GM18867 (cell line): ENCODE data around the gene CD74.

Experiments used
- ATAC-seq: cut with Tn5 transposase; IDR thresholded peaks from one replicate; pipeline ENCODE4 v1.9.1; 2021; ENCODE audit warnings: mild to moderate bottlenecking, moderate library complexity; ENCODE audit not compliant: unreplicated experiment

The CD74 gene

DNA sequence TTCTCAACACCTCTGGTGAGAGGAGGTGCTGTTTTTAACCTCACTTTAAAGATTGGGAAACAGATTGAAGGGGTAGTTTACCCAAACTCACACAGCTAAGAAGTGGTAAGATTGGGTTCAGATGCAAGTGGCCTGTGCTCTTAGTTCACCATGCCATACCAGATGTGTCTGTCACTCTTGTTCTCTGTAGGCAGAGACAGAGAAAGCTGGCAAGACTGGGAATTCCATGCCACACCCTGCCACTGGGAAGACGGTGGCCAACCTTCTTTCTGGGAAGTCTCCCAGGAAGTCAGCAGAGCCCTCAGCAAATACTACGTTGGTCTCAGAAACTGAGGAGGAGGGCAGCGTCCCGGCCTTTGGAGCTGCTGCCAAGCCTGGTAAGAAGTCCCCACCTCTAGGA lies 44.2 kb downstream of the CD74 start:
- ATAC-seq, result no peak

DNA sequence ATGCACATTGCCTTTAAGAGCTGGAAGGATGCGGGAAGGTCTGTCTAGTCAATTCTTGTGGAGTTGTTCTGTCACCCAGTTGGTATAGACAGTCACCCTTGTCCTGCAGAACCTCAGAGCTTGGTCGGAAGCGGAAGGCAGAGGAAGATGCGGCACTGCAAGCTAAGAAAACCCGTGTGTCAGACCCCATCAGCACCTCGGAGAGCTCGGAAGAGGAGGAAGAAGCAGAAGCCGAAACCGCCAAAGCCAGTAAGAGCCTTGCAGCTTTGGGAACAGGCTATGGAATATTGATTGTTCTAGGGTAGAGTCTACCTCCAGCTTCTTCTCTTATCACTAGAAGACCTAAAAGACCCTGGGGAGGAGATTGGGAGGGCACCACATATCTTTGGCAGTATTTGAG lies 48.7 kb downstream of the CD74 start:
- no peak for ATAC-seq

DNA sequence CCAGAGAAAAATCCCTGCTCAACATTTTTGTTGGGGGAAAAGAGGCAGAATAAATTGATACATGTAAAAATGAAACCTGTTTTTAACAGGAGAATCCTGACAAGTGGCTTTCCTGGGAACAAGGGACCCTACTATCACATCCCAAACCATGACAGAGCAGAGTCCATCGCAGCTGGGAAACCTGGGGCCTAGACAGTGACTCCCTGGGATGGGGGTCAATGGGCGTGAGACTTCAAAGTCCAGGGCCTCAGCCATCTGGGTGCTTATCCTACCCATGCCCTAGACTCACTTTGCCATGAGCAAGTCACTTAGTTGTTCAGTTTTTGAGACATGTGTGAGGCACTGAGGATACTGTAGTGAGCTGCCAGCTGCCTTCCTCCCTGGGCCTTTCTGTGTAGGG lies 49.5 kb downstream of the CD74 start:
- no peak for ATAC-seq

DNA sequence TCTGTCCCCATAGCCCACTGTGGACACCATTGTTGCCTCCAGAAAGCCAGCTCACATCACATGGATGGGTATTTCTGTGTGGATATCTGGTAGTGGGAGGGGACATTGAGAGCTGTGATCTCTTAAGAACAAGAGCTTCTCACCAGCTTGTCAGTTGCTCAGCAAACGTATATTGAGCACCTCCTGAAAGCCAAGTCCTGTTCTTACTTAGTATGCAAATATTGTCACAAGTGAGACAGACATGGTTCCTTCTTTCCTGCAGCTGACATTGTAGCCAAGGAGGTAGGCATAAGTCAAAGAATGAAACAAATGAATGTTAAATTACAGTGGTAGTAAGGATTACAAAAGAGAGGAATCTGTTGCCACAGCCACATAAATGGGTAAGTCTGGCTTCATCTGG lies 51.4 kb downstream of the CD74 start:
- peak; percentile 40 for ATAC-seq

DNA sequence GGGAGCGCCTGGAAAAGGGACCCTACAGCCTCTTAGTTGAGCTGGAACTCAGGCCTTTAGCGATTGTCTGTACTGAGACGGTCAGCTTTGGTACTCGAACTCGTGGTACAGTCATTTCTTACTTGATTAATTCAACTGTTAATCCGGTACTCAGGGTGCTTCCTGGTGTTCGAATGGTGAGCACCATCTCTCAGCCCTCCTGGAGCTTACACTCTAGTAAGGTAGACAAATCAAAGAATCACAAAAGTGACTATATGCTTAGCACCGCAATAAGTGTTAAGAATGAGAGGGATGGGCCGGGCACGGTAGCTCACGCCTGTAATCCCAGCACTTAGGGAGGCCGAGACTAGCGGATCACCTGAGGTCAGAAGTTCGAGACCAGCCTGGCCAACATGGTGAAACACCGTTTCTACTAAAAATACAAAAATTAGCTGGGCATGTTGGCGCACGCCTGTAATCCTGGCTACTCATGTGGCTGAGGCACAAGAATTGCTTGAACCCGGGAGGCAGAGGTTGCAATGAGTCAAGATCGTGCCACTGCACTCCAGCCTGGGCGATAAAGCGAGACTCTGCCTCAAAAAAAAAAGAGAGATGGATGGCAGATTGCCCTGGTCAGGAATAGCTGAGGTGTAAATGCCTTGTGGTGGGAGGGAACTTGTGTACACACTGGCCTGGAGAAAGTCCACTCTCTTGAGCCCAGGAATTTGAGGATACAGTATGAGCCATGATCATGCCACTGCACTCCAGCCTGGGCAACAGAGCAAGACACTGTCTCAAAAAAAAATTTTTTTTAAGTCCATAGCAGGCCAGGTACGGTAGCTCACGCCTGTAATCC lies 54.2 kb downstream of the CD74 start:
- peak; percentile 1 for ATAC-seq

DNA sequence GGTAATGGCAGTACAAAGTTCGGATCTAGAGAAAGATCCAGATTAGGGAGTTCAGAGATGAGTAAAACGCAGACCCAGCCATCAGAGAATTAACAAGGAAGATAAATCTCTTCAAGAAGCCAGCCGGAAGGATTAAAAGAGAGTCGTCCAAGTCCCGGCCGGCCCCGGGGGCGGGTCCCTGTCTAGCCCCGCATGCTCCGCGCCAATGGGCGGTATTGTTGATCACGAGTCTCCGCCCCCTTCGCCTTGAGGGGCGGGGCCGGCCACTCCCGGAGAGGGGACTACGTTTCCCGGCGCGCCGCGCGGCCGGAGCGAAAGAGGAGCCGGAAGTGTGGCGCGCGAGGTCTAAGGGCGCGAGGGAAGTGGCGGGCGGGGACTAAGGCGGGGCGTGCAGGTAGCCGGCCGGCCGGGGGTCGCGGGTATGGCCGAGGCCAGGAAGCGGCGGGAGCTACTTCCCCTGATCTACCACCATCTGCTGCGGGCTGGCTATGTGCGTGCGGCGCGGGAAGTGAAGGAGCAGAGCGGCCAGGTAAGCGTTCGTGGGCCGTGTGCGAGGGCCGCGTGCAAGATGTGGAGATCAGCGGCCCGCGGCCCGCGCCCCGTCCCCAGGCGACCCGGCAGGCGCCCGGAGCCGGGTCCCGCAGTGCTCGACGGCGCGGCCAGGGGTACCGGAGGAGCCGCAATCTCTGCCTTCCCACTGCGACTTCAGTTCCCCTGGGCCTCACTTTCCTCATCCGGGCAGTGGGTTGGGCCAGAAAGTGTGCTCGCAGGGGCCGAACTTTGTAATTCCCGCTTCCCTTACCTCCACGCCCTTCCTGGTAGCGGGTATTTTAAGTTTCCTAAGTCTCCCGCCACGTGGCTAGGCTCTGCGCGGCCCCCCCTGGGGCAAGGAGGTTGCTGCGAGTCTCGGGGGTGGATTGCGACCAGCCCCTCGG lies 55.1 kb downstream of the CD74 start, which contains the start of gene TCOF1:
TCOF1 (plus strand) TSS at position 372 of the 935 bp plus-strand sequence; CDS start at position 422, 50 bp downstream.
- ATAC-seq, result peak; percentile 90

DNA sequence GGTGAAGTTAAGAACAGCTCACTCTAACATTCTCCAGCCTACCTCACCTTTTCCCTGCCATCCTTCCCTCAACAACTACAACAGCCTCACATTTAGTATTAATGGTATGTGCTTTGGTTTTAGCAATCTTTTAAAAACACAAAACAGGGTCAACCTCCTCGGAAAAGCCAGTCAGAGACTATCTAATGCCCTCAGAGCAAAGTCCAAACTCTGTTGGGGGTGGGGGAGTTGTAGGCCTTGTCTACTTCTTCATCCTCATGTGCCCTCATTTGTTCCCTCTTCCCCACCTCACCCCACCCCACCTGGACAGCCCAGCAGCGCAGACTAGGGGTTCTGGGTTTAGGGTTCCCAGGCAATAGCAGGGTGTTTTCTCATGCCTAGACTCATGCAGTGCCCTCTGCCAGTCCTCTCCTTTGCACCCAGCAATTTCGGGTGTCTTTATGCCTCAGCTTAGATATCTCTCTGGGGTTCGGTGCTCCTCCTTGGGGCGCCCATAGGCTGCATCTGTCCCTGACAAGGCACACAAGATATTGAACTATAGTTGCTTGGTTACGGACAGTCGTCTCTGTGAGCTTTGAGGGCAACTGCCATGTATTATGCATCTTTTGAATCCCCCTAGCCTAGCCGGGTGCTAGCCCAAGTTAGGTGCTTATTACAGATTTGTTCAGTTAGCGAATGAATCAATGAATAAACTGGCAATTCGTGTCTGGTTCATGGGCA lies 56.0 kb downstream of the CD74 start:
- ATAC-seq, result no peak

DNA sequence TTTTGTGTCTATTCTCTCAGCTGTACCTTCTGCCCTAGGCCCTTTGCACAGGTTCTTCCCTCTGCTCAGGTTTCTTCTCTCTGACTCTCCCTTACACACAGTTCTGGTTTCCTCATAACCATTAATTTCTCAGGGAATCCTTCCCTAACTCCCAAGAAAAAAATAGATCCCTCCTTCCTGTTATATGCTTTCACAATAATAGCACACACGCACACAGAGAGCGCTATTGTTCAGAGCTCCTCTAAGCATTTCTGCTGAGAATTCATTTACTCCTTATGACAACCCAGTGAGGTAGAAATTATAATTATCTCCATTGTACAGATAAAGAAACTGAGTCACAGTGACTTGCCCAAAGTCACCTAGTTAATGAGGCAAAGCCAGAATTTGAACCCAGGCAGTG lies 56.9 kb downstream of the CD74 start:
- ATAC-seq, result no peak

DNA sequence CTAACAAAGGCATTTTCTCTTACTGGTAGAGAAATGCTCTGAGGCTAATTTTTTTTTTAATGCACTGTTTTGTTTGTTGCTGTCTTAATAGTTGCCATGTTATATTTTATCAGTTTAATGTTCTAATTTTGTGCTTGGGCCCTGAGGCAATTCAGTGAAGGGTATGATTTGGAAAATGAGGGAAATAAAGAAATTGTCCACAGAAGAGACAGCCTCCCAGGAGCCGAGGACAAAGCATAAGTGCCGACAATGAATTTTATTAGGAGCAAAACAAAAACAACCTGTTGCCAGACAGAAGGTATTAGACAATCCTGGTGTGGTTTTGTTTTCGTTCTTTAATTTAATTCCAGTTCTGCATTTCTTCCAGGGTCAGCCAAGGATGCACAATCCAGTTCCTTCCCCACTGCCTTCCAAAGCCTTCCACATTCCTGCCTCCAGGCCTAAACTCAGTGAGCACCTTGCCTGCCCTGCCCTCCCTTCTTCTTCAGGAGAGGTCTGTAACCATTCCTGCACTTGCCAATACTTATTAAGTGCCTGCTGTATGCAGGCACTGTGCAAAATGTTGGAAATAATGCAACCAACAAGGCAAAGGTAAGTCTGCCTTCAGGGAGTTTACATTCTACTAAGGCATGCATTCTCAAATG lies 59.6 kb downstream of the CD74 start:
- no peak for ATAC-seq

DNA sequence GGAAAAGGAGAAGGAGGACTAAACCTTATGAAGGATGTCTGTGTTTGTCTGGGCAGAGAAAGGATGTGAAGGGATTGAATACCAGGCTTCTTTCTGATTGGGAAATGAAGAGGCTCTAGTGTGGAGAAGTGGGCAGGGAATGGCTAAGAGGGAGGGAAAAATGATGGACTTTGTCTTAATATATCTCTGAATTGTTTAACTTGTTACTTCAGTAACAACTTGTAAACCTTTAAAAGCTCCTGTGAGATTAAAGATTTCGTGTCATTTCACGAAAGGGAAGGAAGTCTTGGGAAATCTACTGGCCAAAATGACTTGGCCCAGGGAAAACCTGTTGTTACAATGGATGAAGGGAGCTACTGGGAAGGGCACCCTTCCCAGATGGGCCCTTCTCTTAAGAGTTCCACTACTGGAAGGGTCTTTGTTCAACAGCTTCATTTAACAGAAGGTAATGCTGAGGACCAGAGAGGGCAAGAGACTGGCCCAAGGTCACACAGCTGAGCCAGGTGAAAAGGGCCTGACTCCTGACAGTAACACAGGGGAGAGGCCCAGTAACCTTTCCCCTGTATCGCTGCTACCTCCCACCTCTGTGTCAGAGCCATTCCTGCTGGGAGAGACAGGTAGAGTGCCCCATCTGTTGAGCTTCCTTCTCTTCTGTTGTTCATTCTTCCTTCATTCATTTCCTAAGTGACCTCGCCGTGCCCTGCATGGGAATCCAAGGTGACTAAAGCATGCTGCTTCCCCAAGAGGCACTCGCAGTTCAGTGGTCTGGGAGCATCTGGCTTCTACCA lies 60.3 kb downstream of the CD74 start:
- ATAC-seq, result no peak
